8988T (cell line): ENCODE data around the gene PRIM2.
"Not testable (repeated sequence)": the region's sequence is repeated elsewhere in the genome, so short reads cannot be mapped to it uniquely, and the experiment has no call there.

Source experiments
- DNase-seq: peaks from one replicate; pipeline ENCODE4 v3.0.0; 2011

The PRIM2 gene

DNA sequence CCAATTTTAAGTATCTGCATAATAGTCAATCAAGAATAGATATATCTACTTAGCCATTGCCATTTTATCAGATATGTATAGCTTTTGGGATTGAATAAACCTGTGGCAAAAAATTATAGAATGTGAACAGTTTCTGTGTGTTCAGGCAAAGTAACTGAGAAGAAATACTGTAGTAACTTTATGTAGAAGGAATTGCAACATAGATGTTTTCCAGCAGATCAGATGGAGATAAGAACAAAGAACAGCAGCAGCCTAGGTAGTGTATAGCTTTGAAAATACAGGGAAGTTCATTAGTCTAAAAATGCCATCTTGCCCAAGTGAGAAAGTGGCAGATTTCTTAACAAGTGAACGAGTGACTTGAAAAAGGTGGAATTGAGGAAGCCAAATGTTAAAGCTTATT is 197.7 kb downstream of the PRIM2 start:
- not testable (repeated sequence) for DNase-seq

DNA sequence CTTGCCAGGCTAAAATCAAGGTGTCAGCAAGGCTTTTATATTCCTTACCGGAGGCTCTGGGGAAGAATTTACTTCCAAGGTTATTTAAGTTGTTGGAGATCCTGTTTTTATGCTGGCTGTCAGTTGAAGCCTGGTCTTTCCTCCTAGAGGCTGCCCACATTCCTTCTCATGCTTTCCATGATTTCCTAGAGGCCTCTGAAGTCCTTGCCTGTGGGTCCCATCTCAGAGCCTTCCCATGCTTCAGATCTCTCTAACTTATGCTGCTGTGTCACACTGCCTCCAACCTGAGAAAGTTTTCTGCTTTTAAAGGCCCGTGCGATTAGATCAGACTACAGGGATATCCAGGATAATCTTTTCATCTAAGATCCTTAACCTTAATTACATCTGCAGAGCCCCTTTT is 198.4 kb downstream of the PRIM2 start:
- not testable (repeated sequence) for DNase-seq

DNA sequence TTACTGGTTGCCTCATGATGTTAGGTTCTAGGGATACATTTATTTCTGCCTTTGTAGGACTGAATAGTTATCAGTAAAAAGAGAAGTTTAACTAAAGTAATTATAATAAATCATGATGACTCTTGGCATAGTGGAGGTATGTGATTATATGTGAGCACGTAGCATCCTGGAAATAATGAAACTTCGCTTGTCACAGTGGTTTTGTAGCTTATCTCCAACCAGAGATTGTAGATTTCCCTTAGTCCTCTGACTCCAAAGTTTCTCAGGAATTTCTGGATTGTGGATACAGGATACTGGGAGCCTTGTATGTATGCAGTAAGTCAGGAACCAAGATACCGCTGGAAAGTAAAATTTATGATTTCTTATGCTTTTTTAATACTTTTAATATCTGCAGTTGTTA is 199.3 kb downstream of the PRIM2 start:
- DNase-seq: not testable (repeated sequence)

DNA sequence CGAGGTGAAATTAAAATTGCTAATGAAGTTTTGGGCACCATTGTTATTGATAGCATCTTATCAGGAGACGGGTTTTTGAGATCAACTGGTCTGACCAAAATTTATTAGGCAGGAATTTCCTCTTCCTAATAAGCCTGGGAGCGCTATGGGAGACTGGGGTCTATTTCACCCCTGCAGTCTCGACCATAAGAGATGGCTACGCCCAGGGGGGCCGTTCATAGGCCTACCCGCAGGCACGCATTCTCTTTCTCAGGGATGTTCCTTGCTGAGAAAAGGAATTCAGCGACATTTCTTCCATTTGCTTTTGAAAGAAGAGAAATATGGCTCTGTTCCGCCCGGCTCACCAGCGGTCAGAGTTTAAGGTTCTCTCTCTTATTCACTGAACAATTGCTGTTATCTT is 201.8 kb downstream of the PRIM2 start:
- DNase-seq: not testable (repeated sequence)

DNA sequence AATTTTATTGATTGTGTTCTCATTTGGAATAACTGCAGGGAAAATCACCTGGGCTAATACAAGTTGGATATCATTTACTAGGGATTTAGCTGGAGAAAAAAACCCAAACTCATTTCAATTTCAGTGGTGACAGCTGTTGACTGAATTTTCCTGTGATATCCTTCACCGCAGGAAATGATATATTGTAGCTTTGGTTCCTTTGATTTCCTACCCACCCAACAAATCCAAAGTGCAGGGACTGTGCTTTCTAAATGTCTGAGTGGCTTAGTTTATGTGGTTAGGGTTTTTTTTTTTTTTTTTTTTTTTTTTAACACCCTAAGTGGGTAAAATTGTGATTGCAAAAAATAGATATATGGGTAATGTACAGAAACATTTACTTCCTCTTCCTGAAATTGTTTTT is 203.7 kb downstream of the PRIM2 start:
- not testable (repeated sequence) for DNase-seq

DNA sequence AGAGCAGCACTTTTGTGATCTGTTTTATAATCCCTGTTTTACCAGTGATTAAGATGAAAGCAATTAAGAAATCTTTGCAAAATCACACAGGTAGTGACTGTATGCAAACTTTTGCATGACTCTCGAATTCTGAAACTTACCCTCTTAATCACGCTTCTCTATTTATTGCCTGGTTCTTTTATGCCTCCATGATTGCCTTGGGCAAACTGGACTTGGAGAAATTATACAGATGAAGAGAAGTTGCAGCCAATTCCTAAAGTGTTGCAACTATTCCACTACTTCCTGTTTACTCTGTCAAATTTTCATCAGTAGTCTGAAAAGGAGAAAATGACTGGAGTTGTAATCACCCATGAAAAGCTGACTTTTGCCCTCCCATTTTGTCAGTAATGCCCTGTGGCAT is 205.8 kb downstream of the PRIM2 start:
- not testable (repeated sequence) for DNase-seq

DNA sequence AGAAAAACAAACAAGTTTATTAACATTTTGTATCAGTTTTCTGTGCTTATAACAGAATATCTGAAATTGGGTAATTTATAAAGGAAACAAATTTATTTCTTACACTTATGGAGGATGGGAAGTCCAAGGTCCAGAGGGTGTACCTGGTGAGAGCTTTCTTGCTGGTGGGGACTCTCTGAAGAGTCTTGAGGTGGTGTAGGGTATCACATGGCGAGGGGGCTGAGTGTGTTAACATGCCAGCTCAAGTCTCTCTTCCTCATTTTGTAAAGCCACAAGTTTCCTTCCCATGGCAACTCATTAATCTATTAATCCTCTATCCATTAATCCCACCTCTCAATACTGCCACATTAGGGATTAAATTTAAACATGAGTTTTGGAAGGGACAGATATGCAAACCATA is 212.3 kb downstream of the PRIM2 start:
- DNase-seq: not testable (repeated sequence)

DNA sequence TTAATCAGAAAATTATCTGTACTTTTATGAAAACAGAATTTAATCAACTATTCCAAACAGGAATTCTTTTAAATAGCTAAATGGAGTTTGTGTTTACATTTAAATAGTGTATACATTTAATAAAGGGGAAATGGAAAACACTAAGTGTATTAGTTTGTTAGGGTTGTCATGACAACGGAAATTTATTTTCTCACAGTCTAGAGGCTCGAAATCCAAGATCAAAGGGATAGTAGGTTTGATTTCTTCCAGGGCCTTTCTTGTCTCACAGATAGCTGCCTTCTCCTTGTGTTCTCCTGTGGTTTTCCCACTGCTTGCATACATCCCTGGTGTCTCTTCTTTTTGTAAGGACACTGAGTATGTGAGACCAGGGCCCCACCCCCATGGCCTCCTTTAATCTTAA is 215.2 kb downstream of the PRIM2 start:
- not testable (repeated sequence) for DNase-seq

DNA sequence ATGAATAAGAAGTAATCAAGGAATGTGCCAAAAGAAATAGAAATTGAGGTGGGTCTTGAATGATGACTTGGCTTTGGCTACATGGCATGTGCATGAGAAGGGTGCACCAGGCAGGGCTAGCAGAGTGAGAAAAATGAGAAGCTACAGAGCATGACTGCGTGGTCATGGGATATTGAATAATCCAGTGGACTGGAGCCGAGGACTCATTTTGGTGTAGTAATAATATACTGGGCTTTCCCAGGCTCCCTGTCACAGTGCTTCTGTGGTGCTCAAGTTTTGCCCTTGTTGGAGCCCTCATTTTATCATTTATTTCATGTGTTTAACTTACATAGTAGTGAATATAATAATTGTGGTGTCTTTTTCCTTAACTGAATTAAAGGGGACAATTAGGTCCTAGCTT is 217.7 kb downstream of the PRIM2 start:
- DNase-seq: not testable (repeated sequence)

DNA sequence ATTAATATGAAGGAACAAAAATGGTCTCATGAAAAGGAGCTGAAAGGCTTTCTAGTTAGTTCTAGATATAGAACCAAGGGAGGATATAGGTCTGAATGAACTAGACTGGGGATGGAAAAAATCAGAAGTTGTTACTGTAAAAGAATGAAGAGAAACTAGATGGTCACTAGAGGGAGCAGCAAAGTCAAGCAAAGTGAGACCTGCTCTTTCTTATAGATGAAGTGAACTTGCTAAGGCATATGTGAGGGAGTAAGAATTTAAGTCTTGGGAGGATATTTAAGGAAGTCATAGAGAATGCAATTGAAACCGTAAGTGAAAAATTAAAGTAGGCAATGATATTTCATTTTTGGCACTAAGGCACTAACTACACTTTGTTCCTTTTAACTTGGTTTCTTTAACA is 218.6 kb downstream of the PRIM2 start:
- not testable (repeated sequence) for DNase-seq

DNA sequence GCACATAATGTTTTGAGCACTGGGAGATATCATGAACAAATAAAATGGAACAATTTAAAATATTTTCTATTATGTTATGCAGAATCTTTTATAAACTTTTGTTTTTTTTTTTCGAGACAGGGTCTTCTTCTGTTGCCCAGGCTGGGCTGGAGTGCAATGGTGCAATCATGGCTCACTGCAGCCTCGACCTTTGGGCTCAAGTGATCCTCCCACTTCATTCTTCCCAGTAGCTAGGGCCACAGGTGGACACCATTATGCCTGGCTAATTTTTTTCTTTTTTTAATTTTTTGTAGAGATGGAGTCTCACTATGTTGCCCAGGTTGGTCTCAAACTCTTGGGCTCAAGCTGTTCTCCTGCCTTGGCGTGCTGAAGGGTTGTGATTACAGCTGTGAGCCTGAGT is 220.5 kb downstream of the PRIM2 start:
- DNase-seq: not testable (repeated sequence)

DNA sequence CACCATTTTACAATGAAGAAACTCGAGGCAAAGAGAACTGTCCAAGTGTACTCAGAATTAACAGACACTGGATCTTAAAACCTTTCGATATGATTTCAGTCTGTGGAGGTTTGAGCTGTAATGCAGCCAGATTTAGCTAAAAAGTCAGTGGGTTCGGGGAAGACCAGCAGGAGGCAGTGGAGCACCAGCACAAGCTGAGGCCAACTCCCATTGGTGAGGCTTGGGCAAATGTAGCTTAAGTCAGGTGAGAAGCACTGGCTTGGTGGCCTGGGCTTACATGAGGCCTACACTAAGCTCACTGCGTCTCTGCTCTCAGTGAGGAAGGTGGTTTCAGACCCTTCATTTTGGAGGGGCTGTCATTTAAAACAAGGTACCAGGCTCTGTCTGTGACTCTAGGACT is 234.5 kb downstream of the PRIM2 start:
- DNase-seq: not testable (repeated sequence)

DNA sequence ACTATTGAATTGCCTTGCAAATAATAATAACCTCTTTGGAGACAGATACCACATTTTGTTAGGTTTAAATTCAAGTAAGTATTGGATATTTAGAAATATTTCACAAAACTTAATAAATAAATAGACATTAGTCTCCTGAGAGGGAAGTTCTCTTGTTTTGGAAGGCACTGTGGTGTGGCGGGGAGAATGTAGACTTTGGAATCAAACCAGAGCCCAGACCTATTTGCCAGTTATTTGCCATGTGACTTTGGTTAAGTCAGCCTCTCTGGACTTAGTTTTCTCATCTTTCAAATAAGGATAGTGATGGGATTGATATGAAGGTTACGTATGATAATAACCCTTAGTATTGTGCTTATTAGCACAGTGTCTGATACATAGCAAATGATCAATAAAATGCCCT is 240.4 kb downstream of the PRIM2 start:
- DNase-seq: not testable (repeated sequence)

DNA sequence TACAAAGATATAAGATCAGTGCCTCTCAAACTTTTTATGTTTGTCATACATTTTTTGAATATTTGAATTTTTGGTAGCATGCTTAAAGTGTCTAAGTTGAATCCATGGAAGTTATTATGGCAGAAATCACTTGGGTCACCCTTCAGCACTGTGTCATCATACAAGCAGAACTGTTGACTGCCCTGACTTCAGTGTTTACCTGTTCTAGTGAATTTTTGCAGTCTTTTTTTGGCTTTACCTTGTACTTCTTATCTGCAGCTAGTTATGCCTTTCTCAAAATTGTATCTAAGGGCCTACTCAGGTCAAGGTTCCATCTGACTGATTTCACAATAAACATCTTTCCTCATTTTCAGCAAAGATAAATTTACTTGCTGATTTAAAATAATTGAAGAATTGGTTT is 241.7 kb downstream of the PRIM2 start:
- not testable (repeated sequence) for DNase-seq

DNA sequence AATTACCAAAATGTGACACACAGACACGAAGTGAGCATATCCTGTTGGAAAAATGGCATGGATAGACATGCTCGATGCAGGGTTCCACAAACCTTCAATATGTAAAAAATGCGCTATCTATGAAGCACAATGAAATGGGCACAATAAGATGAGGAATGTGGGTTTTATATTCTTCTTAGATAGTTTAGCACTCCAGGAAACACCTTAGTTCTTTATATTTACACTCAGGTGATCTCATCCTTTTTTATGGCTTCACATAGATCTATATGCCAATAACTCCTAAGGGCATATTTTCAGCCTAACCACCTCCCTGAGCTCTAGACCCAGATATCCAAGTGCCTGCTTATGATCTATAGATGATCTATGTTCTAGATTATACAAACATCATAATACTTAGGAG is 244.8 kb downstream of the PRIM2 start:
- DNase-seq: not testable (repeated sequence)

DNA sequence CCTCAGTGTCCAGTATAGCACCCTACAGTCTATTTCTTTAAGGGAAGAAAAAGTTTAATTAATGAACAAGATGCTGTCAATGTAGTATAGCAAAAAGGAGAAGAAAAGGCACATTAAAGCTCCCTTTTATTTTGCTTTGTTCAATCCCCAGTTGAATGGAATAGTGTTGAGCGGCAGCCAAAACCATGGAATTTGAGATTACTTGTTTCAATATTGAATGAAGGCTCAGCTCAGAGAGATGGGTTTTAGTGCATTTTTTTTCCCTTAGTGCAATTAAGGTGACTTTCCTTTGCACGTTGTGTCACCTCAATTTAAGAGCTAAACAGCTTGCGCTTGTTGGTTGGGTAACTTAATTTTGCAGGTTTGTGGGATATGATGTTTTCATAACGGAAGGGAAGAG is 254.7 kb downstream of the PRIM2 start:
- not testable (repeated sequence) for DNase-seq

DNA sequence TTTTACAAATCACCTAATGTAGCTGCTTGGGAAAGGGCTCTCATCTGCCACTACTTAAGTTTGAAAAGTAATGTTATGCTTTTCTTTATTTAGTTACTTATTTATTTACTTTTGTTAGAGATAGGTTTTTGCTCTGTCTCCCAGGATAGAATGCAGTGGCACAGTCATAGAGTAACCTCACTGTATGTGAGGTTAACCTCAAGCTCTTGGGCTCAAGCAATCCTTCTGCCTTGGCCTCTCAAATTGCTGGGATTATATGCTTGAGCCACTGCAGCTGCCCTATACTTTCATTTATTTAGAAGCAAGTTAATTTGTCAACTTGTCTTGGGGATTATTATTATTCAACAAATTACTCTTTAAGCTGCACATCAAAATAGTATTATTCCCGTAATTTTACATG is 255.4 kb downstream of the PRIM2 start:
- DNase-seq: not testable (repeated sequence)

DNA sequence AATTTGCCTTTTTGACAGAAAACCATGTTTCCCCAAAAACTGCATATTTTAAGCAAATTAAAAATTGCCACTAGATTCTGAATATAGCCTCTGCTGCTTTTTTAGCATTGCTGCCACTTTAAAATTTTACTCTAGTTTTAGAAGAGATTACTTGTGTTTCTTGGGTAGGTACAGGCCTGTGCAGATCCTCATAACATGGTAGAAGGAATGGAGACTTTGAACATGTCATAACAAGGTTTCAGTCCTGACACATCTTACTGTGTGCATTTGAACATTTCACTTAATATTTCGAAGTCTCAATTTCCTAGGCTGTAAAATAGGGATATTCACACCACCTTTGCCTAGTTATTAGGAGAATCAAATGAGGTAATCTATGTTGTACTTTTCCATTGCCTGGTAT is 259.6 kb downstream of the PRIM2 start:
- not testable (repeated sequence) for DNase-seq

DNA sequence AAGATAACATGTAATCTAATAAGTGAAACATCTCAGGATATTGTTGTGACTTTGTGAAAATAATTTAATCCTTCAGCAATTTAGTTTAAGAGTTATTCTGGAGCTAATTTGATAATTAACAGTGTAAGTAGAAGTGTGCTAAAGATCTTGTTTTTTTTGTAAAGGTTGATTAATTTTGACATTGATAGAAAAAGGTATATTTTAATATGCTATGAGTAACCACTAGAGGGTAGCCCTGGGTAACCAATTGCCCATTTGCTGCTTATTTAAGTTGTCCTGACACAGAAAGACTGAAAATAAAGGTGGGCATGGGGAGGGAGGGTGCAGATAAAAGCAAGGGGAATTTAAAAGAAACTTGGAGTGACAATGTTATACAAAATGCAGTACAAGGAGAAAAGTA is 262.1 kb downstream of the PRIM2 start:
- not testable (repeated sequence) for DNase-seq

DNA sequence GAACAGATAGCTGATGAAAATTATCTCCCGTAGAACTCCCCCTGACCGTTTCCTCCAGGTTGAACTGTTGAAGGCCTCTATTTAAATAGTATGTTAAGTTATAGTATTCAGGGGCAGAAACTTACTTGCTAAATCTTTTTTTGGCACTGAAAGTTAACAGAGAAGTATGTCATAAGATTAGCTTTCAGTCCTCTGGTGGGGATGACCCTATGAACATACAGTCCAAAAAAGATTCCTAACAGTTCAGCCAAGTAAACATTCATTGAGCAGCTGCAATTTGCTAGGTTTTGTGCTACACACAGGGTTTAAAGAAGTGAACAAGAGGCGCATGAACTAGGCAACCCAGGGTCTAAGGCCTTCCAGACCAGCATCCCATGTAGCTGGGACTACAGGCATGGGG is 264.2 kb downstream of the PRIM2 start:
- DNase-seq: not testable (repeated sequence)

DNA sequence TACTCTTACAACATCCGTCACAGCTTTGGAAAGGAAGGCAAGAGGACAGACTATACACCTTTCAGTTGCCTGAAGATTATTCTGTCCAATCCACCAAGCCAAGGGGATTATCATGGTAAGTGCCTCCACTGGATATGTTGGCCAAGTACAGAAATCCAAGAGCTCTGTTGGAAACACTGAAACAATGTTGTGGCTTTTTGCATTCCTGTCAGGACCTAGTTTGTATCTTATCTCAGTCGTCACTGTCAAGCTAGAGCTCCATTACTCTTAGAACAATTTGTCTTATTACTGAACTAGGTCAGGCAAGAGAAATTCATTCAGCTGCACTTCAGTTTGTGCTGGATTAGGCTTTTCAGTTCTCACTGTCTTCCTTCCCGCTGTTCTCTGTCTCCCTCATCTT is 283.7 kb downstream of the PRIM2 start:
- not testable (repeated sequence) for DNase-seq

DNA sequence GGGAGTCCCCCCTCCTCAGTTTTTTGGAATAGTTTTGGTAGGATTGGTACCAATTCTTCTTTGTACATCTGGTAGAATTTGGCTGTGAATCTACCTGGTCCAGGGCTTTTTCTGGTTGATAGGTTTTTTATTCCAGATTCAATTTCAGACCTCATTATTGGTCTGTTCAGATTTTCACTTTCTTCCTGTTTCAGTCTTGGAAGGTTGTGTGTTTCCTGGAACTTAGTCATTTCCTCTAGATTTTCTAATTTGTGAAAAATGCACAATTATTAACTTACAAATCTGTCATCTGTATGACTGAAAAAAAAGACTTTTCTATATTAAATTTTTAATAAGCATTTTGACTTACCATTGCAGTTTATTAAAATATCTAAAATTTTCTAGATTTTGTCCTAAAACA is 287.9 kb downstream of the PRIM2 start:
- not testable (repeated sequence) for DNase-seq

DNA sequence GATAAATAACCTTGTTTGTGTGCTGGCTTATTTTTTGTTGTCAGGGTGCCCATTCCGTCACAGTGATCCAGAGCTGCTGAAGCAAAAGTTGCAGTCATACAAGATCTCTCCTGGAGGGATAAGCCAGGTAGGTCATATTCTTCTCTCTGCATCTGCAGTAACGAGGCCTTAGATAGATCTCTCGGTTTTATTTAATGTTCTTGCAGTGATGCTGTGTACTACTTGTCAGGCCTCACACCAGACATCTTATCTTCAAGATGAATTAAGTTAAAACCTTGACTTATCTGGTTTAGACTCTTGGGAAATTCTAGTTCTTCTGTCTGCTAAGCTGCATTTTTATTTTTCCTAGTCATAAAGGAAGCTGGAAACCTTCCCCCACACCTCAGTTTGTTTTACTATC is 288.9 kb downstream of the PRIM2 start:
- DNase-seq: not testable (repeated sequence)

DNA sequence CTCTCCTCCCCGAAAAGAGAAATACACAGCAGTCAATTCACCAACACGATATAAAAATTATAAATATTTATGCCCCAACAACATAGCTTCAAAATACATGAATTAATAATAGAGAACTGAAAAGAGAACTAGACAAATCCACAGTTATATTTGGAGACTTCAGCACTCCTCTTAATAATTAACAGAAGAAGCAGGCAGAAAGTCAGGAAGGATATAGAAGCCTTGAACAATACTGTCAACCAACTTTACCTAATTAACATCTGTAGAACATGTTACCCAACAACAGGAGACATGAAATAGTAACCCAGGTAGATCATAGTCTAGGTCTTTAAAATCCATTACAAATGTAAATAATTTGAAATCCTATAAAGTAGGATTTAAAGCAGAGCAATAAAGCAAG is 293.2 kb downstream of the PRIM2 start:
- not testable (repeated sequence) for DNase-seq

DNA sequence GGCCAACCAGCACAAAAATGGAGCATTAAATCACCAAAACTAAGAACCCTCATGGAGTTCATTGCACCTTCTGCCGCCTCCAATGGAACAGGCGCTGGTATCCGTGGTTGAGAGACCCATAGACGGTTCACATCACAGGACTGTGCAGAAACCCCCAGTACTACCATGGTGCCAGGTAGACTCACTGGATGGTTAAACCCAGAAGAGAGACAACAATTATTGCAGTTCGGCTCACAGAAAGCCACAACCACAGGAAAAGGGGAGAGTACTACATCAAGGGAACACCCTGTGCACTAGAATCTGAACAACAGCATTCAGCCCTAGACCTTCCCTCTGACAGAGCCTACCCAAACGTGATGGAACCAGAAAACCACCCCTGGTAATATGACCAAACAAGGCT is 301.5 kb downstream of the PRIM2 start:
- not testable (repeated sequence) for DNase-seq

DNA sequence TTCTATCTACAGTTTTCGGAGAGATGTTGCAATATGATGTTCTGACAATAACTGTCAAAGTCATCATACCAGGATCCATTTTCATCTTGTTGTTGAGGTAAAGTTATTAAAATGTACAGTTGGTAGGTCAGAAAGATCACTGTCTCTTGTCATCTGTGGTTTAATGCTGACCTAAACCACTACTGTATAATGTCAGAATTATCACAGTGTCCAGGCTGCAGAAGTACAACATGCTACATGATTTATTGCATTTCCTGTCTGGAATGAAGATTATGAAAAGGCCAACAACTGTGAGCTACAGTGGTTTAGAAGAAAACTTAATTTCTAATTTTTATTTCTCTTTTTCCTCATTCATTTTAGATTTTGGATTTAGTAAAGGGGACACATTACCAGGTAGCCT is 314.3 kb downstream of the PRIM2 start:
- not testable (repeated sequence) for DNase-seq
